SK-N-SH (cell line): ENCODE results near the gene SMIM14.

Experiments used
- CHD2 ChIP-seq: fragments of 150-350 bp; IDR thresholded peaks from 2 replicates; pipeline ENCODE4 v1.6.1; 2018; ENCODE audit warnings: low read length; ENCODE audit not compliant: partially characterized antibody
- ELF1 ChIP-seq: IDR thresholded peaks from 2 replicates; pipeline ENCODE4 v1.4.0; 2012
- EP300 ChIP-seq, 2 experiments: IDR thresholded peaks; 2 replicates each; pipeline versions ENCODE4 v1.4.0 to v1.6.1; 2012; ENCODE audit warnings: borderline replicate concordance in 1 of 2, low read depth in 1 of 2, low read length in 1 of 2
- FOXM1 ChIP-seq: IDR thresholded peaks from 2 replicates; pipeline ENCODE4 v1.4.0; 2012; ENCODE audit warnings: low read depth, mild to moderate bottlenecking
- JUND ChIP-seq: IDR thresholded peaks from 2 replicates; pipeline ENCODE4 v1.4.0; 2012
- MXI1 ChIP-seq: IDR thresholded peaks from 2 replicates; pipeline ENCODE4 v1.6.1; 2012; ENCODE audit warnings: mild to moderate bottlenecking, low read depth, low read length, improper control_type of control experiment
- POLR2AphosphoS5 ChIP-seq: IDR thresholded peaks from 2 replicates; pipeline ENCODE4 v1.6.1; 2012; ENCODE audit warnings: low read depth, low read length
- RCOR1 ChIP-seq: fragments of 150-350 bp; IDR thresholded peaks from 2 replicates; pipeline ENCODE4 v1.6.1; 2017; ENCODE audit warnings: antibody characterized with exemption, low read length
- SIN3A ChIP-seq: IDR thresholded peaks from 2 replicates; pipeline ENCODE4 v1.6.1; 2012; ENCODE audit warnings: low read depth, mild to moderate bottlenecking, low read length, moderate library complexity, borderline replicate concordance
- TCF12 ChIP-seq: IDR thresholded peaks from 2 replicates; pipeline ENCODE4 v1.4.0; 2012
- TF ChIP-seq, protein P1 (sequence below): IDR thresholded peaks from 2 replicates; pipeline ENCODE4; 2012
- TF ChIP-seq, protein P2 (sequence below): fragments of 200-600 bp; sonication (generic); IDR thresholded peaks from 2 replicates; pipeline ENCODE4 v1.6.1; 2017; ENCODE audit warnings: antibody characterized with exemption, mild to moderate bottlenecking, moderate library complexity
- TF ChIP-seq, protein P3 (sequence below): IDR thresholded peaks from 2 replicates; pipeline ENCODE4 v1.6.1; 2012; ENCODE audit warnings: mild to moderate bottlenecking, low read depth, low read length, moderate library complexity
- TF ChIP-seq, protein P4 (sequence below): IDR thresholded peaks from 2 replicates; pipeline ENCODE4 v1.4.0; 2012; ENCODE audit warnings: low read depth, borderline replicate concordance

DNA sequence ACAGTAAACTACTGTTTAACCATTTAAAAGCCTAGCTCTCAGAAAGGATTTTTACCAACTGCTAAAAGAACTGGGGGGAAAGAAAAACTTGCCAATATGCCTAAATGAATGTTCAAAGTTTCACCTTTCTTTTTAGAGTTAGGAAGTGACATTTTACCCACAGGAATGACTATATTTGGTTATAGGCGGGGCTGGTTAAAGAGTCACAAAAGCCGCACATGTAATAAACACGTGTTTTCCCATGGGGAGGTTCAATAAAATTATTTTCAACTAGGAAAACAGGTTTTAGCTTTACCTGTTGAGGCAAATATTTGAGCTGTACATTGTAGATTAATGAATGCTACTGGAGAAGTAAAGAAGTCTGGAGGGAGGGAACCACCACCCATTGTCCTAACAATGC, 69.9 kb downstream of the SMIM14 start:
- TF ChIP-seq, protein P1, sequence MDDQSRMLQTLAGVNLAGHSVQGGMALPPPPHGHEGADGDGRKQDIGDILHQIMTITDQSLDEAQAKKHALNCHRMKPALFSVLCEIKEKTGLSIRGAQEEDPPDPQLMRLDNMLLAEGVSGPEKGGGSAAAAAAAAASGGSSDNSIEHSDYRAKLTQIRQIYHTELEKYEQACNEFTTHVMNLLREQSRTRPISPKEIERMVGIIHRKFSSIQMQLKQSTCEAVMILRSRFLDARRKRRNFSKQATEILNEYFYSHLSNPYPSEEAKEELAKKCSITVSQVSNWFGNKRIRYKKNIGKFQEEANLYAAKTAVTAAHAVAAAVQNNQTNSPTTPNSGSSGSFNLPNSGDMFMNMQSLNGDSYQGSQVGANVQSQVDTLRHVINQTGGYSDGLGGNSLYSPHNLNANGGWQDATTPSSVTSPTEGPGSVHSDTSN, result no peak
- no peak for TF ChIP-seq POLR2AphosphoS5
- TF ChIP-seq CHD2, result no peak
- no peak for TF ChIP-seq JUND
- TF ChIP-seq, protein P2, sequence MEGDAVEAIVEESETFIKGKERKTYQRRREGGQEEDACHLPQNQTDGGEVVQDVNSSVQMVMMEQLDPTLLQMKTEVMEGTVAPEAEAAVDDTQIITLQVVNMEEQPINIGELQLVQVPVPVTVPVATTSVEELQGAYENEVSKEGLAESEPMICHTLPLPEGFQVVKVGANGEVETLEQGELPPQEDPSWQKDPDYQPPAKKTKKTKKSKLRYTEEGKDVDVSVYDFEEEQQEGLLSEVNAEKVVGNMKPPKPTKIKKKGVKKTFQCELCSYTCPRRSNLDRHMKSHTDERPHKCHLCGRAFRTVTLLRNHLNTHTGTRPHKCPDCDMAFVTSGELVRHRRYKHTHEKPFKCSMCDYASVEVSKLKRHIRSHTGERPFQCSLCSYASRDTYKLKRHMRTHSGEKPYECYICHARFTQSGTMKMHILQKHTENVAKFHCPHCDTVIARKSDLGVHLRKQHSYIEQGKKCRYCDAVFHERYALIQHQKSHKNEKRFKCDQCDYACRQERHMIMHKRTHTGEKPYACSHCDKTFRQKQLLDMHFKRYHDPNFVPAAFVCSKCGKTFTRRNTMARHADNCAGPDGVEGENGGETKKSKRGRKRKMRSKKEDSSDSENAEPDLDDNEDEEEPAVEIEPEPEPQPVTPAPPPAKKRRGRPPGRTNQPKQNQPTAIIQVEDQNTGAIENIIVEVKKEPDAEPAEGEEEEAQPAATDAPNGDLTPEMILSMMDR, result no peak
- TF ChIP-seq MXI1, result no peak
- TF ChIP-seq TCF12, result no peak
- TF ChIP-seq, protein P3, sequence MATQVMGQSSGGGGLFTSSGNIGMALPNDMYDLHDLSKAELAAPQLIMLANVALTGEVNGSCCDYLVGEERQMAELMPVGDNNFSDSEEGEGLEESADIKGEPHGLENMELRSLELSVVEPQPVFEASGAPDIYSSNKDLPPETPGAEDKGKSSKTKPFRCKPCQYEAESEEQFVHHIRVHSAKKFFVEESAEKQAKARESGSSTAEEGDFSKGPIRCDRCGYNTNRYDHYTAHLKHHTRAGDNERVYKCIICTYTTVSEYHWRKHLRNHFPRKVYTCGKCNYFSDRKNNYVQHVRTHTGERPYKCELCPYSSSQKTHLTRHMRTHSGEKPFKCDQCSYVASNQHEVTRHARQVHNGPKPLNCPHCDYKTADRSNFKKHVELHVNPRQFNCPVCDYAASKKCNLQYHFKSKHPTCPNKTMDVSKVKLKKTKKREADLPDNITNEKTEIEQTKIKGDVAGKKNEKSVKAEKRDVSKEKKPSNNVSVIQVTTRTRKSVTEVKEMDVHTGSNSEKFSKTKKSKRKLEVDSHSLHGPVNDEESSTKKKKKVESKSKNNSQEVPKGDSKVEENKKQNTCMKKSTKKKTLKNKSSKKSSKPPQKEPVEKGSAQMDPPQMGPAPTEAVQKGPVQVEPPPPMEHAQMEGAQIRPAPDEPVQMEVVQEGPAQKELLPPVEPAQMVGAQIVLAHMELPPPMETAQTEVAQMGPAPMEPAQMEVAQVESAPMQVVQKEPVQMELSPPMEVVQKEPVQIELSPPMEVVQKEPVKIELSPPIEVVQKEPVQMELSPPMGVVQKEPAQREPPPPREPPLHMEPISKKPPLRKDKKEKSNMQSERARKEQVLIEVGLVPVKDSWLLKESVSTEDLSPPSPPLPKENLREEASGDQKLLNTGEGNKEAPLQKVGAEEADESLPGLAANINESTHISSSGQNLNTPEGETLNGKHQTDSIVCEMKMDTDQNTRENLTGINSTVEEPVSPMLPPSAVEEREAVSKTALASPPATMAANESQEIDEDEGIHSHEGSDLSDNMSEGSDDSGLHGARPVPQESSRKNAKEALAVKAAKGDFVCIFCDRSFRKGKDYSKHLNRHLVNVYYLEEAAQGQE, result no peak
- no peak for TF ChIP-seq RCOR1
- no peak for TF ChIP-seq EP300 (IDR thresholded peaks at IDR 0.05; ENCODE audit: borderline replicate concordance in 1 of 2, low read depth in 1 of 2, low read length in 1 of 2)
- no peak for TF ChIP-seq SIN3A
- TF ChIP-seq, protein P4, sequence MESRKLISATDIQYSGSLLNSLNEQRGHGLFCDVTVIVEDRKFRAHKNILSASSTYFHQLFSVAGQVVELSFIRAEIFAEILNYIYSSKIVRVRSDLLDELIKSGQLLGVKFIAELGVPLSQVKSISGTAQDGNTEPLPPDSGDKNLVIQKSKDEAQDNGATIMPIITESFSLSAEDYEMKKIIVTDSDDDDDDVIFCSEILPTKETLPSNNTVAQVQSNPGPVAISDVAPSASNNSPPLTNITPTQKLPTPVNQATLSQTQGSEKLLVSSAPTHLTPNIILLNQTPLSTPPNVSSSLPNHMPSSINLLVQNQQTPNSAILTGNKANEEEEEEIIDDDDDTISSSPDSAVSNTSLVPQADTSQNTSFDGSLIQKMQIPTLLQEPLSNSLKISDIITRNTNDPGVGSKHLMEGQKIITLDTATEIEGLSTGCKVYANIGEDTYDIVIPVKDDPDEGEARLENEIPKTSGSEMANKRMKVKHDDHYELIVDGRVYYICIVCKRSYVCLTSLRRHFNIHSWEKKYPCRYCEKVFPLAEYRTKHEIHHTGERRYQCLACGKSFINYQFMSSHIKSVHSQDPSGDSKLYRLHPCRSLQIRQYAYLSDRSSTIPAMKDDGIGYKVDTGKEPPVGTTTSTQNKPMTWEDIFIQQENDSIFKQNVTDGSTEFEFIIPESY, result no peak
- no peak for TF ChIP-seq ELF1
- no peak for TF ChIP-seq FOXM1
